Panc1 (cell line): ENCODE measurements around the gene PLCL1.

Source experiments
- CTCF ChIP-seq: fragments of 450-650 bp; IDR thresholded peaks from 2 replicates; pipeline ENCODE4 v1.5.1; 2017; ENCODE audit warnings: mild to moderate bottlenecking
- POLR2AphosphoS5 ChIP-seq: IDR thresholded peaks from 2 replicates; pipeline ENCODE4 v1.6.1; 2012; ENCODE audit warnings: mild to moderate bottlenecking, low read depth, low read length, moderate library complexity
- REST ChIP-seq, 2 experiments: IDR thresholded peaks; 2 replicates each; pipeline ENCODE4 v1.6.1; 2011 to 2012; ENCODE audit warnings: low read depth in 2 of 2, control low read depth in 1 of 2, low read length in 1 of 2, mild to moderate bottlenecking in 1 of 2, moderate library complexity in 1 of 2; ENCODE audit not compliant: insufficient read depth in 1 of 2

DNA sequence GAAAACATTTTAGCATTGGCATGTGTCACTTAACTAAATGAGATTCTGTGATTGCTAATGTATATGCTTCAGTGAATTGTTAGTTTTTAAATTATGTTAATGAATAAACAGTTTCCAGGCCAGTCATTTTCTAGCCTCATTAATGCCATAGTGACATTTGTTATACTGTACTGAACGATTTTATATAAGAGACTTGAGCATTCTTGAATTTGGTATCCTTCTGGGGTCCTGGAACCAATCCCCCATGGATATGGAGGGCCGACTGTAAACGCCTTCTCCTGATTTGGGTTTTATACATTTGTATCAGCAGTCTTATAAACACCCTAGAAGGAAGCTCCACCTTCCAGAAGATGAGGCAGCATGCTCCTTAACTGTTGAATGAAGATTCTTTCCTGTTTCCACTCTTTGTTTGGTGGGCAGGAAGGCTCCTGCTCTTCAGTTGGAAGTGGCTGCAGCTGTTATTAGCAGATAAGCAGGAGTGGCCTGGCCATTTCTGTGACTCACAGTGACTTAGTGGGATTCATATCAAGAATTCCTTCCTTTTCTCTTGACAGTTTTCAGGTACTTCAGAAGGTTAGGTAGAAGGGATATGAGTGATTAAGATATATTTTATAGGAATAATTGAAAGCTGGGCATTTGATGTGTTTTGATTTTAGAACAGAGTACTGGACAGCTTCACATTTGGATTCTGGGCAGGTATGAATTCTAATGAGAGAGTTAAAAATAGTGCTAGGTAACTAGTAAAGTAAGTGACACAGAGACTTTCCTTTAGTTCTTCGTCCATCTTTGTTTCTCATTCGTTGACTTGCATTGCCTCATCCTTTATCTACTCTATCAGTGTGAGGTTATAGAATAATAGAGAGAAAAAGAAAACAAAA lies 124.9 kb downstream of the PLCL1 start:
- TF ChIP-seq REST (IDR thresholded peaks at IDR 0.05; ENCODE audit: insufficient read depth in 1 of 2, low read depth in 2 of 2, low read length in 1 of 2): no peak
- TF ChIP-seq CTCF: no peak
- TF ChIP-seq POLR2AphosphoS5: no peak
